B cell (primary cell): ENCODE measurements around the gene PRKCB. TPM values are rescaled to one million over a fixed set of nuclear protein-coding genes. Genes with fewer than 3 reads are reported as not detected.

Source experiments
- ATAC-seq: fragments of 200-7000 bp; cut with Tn5 transposase; one replicate; pipeline ENCODE4 v1.10.0; 2021; ENCODE audit warnings: low read depth, mild to moderate bottlenecking, moderate number of reproducible peaks, moderate library complexity
- CTCF ChIA-PET: fragments of 350-600 bp; sonication (Branson Sonifier 250); formaldehyde crosslinking; loops from one replicate; lab custom pipeline; 2021; ENCODE audit warnings: antibody characterized with exemption, inconsistent platforms; lab: Charles Lee
- POLR2A ChIA-PET: fragments of 350-600 bp; sonication (Branson Sonifier 250); formaldehyde crosslinking; loops from one replicate; lab custom pipeline; 2021; ENCODE audit warnings: antibody characterized with exemption; lab: Charles Lee
- DNase-seq: peaks from one replicate; pipeline ENCODE4 v3.0.0; 2013
- H2AFZ ChIP-seq: 2 replicates; pipeline ENCODE4 v1.6.1; 2012; ENCODE audit warnings: mild to moderate bottlenecking, low read depth, low read length; ENCODE audit not compliant: insufficient read depth, poor library complexity, severe bottlenecking
- H3K27ac ChIP-seq, 2 donors: 1 replicate in 1 of 2; 2 replicates in 1 of 2; pipeline ENCODE4 v1.5.1; 2012 to 2013; ENCODE audit warnings: low read length in 2 of 2, mild to moderate bottlenecking in 2 of 2, moderate library complexity in 1 of 2
- H3K27me3 ChIP-seq, 4 experiments: fragments of 200-600 bp in 1 of 4; sonication (generic) in 1 of 4; replicated peaks in 1 of 4; 1 replicate in 2 of 4; 2 replicates in 2 of 4; pipeline versions ENCODE4 v1.6.1 to v1.7.0; 2013 to 2016; ENCODE audit warnings: low read length in 3 of 4, mild to moderate bottlenecking in 2 of 4, mixed read lengths in 1 of 4, moderate library complexity in 1 of 4; ENCODE audit not compliant: insufficient read depth in 4 of 4, control insufficient read depth in 3 of 4; ENCODE audit errors: control extremely low read depth in 1 of 4
- H3K36me3 ChIP-seq, 2 experiments: replicated peaks in 1 of 2; 1 replicate in 1 of 2; 2 replicates in 1 of 2; pipeline versions ENCODE4 v1.6.1 to v1.7.1; 2013; ENCODE audit warnings: low read length in 1 of 2; ENCODE audit not compliant: insufficient read depth in 2 of 2, control insufficient read depth in 1 of 2; ENCODE audit errors: control extremely low read depth in 1 of 2, extremely low read depth in 1 of 2
- H3K4me1 ChIP-seq, 2 donors: fragments of 200-600 bp in 1 of 2; sonication (generic) in 1 of 2; 1 replicate in 1 of 2; 2 replicates in 1 of 2; pipeline versions ENCODE4 v1.5.1 to v1.6.1; 2013 to 2017; ENCODE audit warnings: low read length in 2 of 2; ENCODE audit not compliant: control insufficient read depth in 2 of 2, insufficient read depth in 2 of 2
- H3K4me2 ChIP-seq: replicated peaks from 2 replicates; pipeline ENCODE3; 2012; ENCODE audit warnings: mild to moderate bottlenecking, low read depth, low read length; ENCODE audit not compliant: poor library complexity, severe bottlenecking
- H3K4me3 ChIP-seq, 5 experiments: fragments of 200-600 bp in 1 of 5; sonication (generic) in 1 of 5; 1 replicate in 3 of 5; 2 replicates in 2 of 5; pipeline versions ENCODE4 v1.5.1 to v1.7.0; 2011 to 2016; ENCODE audit warnings: low read length in 4 of 5, mild to moderate bottlenecking in 4 of 5, low read depth in 2 of 5, control low read depth in 1 of 5, moderate library complexity in 1 of 5; ENCODE audit not compliant: insufficient read depth in 1 of 5; ENCODE audit errors: control extremely low read depth in 1 of 5, extremely low read depth in 1 of 5
- H3K79me2 ChIP-seq: fragments of 200-600 bp; sonication (generic); one replicate; pipeline ENCODE4 v1.6.0; 2016; ENCODE audit warnings: low read length; ENCODE audit not compliant: control insufficient read depth, insufficient read depth
- H3K9ac ChIP-seq: fragments of 200-600 bp; sonication (generic); 2 replicates; pipeline ENCODE4 v1.6.1; 2017; ENCODE audit warnings: mild to moderate bottlenecking, low read length, moderate library complexity
- H3K9me3 ChIP-seq, 3 donors: one replicate each; pipeline versions ENCODE4 v1.6.1 to v1.7.1; 2013; ENCODE audit warnings: low read length in 2 of 3; ENCODE audit not compliant: control insufficient read depth in 2 of 3, insufficient read depth in 1 of 3; ENCODE audit errors: control extremely low read depth in 1 of 3
- H4K20me1 ChIP-seq: 2 replicates; pipeline ENCODE4 v1.6.0; 2012; ENCODE audit warnings: mild to moderate bottlenecking, low read length; ENCODE audit not compliant: insufficient read depth, control insufficient read depth, poor library complexity, severe bottlenecking
- H3K27ac Mint-ChIP-seq: one replicate; pipeline ENCODE4 v1.8.0; 2021; ENCODE audit warnings: mixed read lengths
- H3K27me3 Mint-ChIP-seq: one replicate; pipeline ENCODE4 v1.8.0; 2021; ENCODE audit warnings: mixed read lengths
- H3K4me1 Mint-ChIP-seq: one replicate; pipeline ENCODE4 v1.8.0; 2021; ENCODE audit warnings: mixed read lengths
- H3K4me3 Mint-ChIP-seq: one replicate; pipeline ENCODE4 v1.8.0; 2021; ENCODE audit warnings: mixed read lengths
- H3K9me3 Mint-ChIP-seq: one replicate; pipeline ENCODE4 v1.8.0; 2022; ENCODE audit warnings: mixed read lengths; ENCODE audit not compliant: insufficient read depth
- CTCF ChIP-seq: fragments of 200-600 bp; IDR thresholded peaks from one replicate; pipeline ENCODE4 v1.8.0; 2022; ENCODE audit warnings: antibody characterized with exemption, mild to moderate bottlenecking
- EZH2 ChIP-seq: IDR thresholded peaks from 2 replicates; pipeline ENCODE4 v1.6.1; 2012; ENCODE audit warnings: borderline replicate concordance, low read depth, mild to moderate bottlenecking, moderate library complexity, low read length; ENCODE audit not compliant: insufficient read depth, poor library complexity, severe bottlenecking
- WGBS: methylation state at CpG from one replicate; pipeline ENCODE4 v1.1.5; 2013; ENCODE audit warnings: missing lambda C conversion rate; ENCODE audit not compliant: insufficient coverage; 5-methylcytosine and 5-hydroxymethylcytosine counted together
- intact Hi-C: fragments of 100-400 bp; cut with micrococcal nuclease; formaldehyde crosslinking; loops from one replicate; pipeline ENCODE4 v1.10.0; 2022
- polyA plus RNA-seq: library from polyadenylated mRNA; depleted of rRNA; stranded (reverse); fragments of >200 nt; gene quantifications from 2 replicates; pipeline ENCODE4 v1.2.3, GENCODE V29; 2012
- small RNA-seq: library from RNA; depleted of rRNA; stranded (forward); fragments of <200 nt; gene quantifications from one replicate; pipeline ENCODE3, GENCODE V24; 2012; ENCODE audit warnings: low replicate concordance, low read depth; ENCODE audit not compliant: insufficient read length
- total RNA-seq, 2 donors: library from RNA; stranded (reverse); fragments of 120-200 nt in 1 of 2; gene quantifications; 1 replicate in 1 of 2; 2 replicates in 1 of 2; pipeline versions ENCODE4 v1.2.3 to v1.2.4, GENCODE V29; 2013 to 2022

Gene PRKCB
- total and polyA plus RNA-seq, 2 donors (not counting 1 experiment from before 2014, with no cell fraction given), result 106 to 373 TPM

DNA sequence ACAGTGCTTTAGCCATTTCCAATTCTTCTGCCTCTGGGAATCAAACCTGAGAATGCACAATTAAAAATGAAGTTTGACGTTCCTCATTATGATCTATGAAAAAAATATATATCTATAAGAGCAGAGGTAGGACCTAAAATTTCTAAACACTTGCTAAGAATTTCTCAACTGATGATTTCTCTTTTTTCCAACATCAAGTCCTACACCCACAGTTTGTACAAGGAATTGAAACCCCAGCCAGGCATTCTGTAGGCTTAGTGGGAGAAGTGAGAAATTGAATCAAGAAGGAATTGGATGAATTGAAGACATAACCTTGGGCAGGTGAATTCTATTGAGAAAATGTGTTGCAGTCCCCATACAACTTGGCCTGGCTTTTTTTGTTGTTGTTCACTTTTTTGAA, 423.0 kb downstream of the PRKCB start:
- Histone ChIP-seq H3K4me2 (no peak overlapping the region), H3K9ac (no peak overlapping the region), H3K4me1 (no peaks in the 10 kb centered on the region), H3K4me3 (no peak overlapping the region), H3K79me2 (no peaks in the 10 kb centered on the region), H3K9me3 (peaks cover 0 to 12% (median 0%) of the 10 kb centered on the region in 3 donors), H3K36me3 (no peaks in the 10 kb centered on the region), H3K27ac (no peak overlapping the region), H2AFZ (no peak overlapping the region), H3K27me3 (peaks cover 0 to 64% (median 49%) of the 10 kb centered on the region in 4 experiments), H4K20me1 (no peaks in the 10 kb centered on the region)
- Mint-ChIP-seq H3K27ac (no peak overlapping the region), H3K4me3 (no peak overlapping the region), H3K27me3 (peaks cover 72% of the 10 kb centered on the region), H3K4me1 (no peaks in the 10 kb centered on the region), H3K9me3 (no peaks in the 10 kb centered on the region)
- ChIA-PET POLR2A (no interaction called here), CTCF (no interaction called here)
- TF ChIP-seq EZH2 (no peak), CTCF (no peak)
- ATAC-seq (no peak), DNase-seq (no peak)
- WGBS, result no CpG with 5 or more reads among the region's 1 CpG
- intact Hi-C loops, result no loop called here

- peaks cover 55% of the 10 kb centered on the region for H3K27me3 Mint-ChIP-seq
- H3K79me2 ChIP-seq, result no peaks in the 10 kb centered on the region
- ChIA-PET CTCF (interaction anchor here (1.0 to 1.2 kb wide), 2 partner anchors 10 to 27 kb away, joined by 3 to 4 read pairs; no protein-coding TSS in a partner anchor), POLR2A (no interaction called here)
- no peak overlapping the region for H3K4me3 ChIP-seq
- no peaks in the 10 kb centered on the region for H3K4me1 ChIP-seq
- no peak overlapping the region for H2AFZ ChIP-seq
- H3K9me3 ChIP-seq, result no peaks in the 10 kb centered on the region
- TF ChIP-seq CTCF (no peak), EZH2 (no peak)
- H3K9me3 Mint-ChIP-seq, result no peaks in the 10 kb centered on the region
- H3K27ac Mint-ChIP-seq, result no peak overlapping the region
- no peak overlapping the region for H3K4me3 Mint-ChIP-seq
- H3K27ac ChIP-seq, result no peak overlapping the region
- H4K20me1 ChIP-seq, result no peaks in the 10 kb centered on the region
- H3K36me3 ChIP-seq, result no peaks in the 10 kb centered on the region
- ATAC-seq (no peak), DNase-seq (no peak)
- H3K27me3 ChIP-seq, result peaks cover 0 to 32% (median 17%) of the 10 kb centered on the region in 4 experiments
- no peak overlapping the region for H3K4me2 ChIP-seq
- intact Hi-C loops, result no loop called here
- H3K9ac ChIP-seq, result no peak overlapping the region
- H3K4me1 Mint-ChIP-seq, result no peaks in the 10 kb centered on the region
Observed at GRCh38 chr16:24262816-24263215, 427.0 kb downstream of the PRKCB start.

Small RNAs within 50 kb of the gene (small RNA-seq; reads per million reads assigned to genes)
- not detected for gene MIR1273H

Other genes with a start within 250 kb of the PRKCB start
- gene NDUFAB1, start 239.7 kb upstream of the PRKCB start, total RNA-seq, result 30.5 and 33.6 TPM in 2 replicates
- 30.6 and 39.3 TPM in 2 replicates for gene NDUFAB1, start 239.7 kb upstream of the PRKCB start, polyA plus RNA-seq
- 14.9 and 16.3 TPM in 2 replicates for gene PALB2, start 194.7 kb upstream of the PRKCB start, total RNA-seq
- gene PALB2, start 194.7 kb upstream of the PRKCB start, polyA plus RNA-seq, result 2.8 and 3.6 TPM in 2 replicates
- 58.3 and 62.3 TPM in 2 replicates for gene DCTN5, start 194.5 kb upstream of the PRKCB start, total RNA-seq
- 22.3 and 22.4 TPM in 2 replicates for gene DCTN5, start 194.5 kb upstream of the PRKCB start, polyA plus RNA-seq
- 2.7 and 3.0 TPM in 2 replicates for gene PLK1, start 157.1 kb upstream of the PRKCB start, total RNA-seq
- 2.0 and 3.5 TPM in 2 replicates for gene PLK1, start 157.1 kb upstream of the PRKCB start, polyA plus RNA-seq
- gene ERN2, start 122.8 kb upstream of the PRKCB start, total RNA-seq, result not detected in 2 replicates
- not detected in 2 replicates for gene ERN2, start 122.8 kb upstream of the PRKCB start, polyA plus RNA-seq
- not detected in 2 replicates for gene CHP2, start 81.0 kb upstream of the PRKCB start, total RNA-seq
- not detected in 2 replicates for gene CHP2, start 81.0 kb upstream of the PRKCB start, polyA plus RNA-seq